H9 (cell line): ENCODE results near the gene HTR3D. TPM values are rescaled to one million over a fixed set of nuclear protein-coding genes. Genes with fewer than 3 reads are reported as not detected.
A peak's percentile ranks its signal among the peaks of the same experiment; 100 is the strongest.

Experiments used
- DNase-seq: peaks from one replicate; pipeline ENCODE4 v3.0.0-alpha.2; 2017
- H2AFZ ChIP-seq: one replicate; pipeline ENCODE4 v1.6.1; 2013; ENCODE audit warnings: mild to moderate bottlenecking, low read length, control low read depth, moderate library complexity
- H2AK5ac ChIP-seq: 2 replicates; pipeline ENCODE4 v1.6.1; 2013; ENCODE audit warnings: low read length, control low read depth, mixed read lengths; ENCODE audit not compliant: insufficient read length
- H2BK120ac ChIP-seq: one replicate; pipeline ENCODE4 v1.6.1; 2013; ENCODE audit warnings: low read depth, mild to moderate bottlenecking, low read length, control low read depth, inconsistent platforms; ENCODE audit not compliant: poor library complexity, severe bottlenecking
- H2BK12ac ChIP-seq: 2 replicates; pipeline ENCODE4 v1.6.1; 2013; ENCODE audit warnings: low read length, control low read depth, mixed read lengths, low read depth; ENCODE audit not compliant: insufficient read length
- H2BK15ac ChIP-seq: 2 replicates; pipeline ENCODE4 v1.6.1; 2013; ENCODE audit warnings: low read depth, low read length, control low read depth
- H2BK20ac ChIP-seq: one replicate; pipeline ENCODE4 v1.6.1; 2013; ENCODE audit warnings: low read depth, mild to moderate bottlenecking, low read length, control low read depth, inconsistent platforms; ENCODE audit not compliant: poor library complexity, severe bottlenecking
- H2BK5ac ChIP-seq: 2 replicates; pipeline ENCODE4 v1.6.1; 2013; ENCODE audit warnings: low read length, control low read depth, mixed read lengths; ENCODE audit not compliant: insufficient read length
- H3K14ac ChIP-seq: 2 replicates; pipeline ENCODE4 v1.6.1; 2013; ENCODE audit warnings: low read length, control low read depth; ENCODE audit not compliant: insufficient read depth
- H3K18ac ChIP-seq: 2 replicates; pipeline ENCODE4 v1.6.1; 2013; ENCODE audit warnings: low read depth, mild to moderate bottlenecking, mixed read lengths, low read length, control low read depth; ENCODE audit not compliant: insufficient read length
- H3K23ac ChIP-seq: 2 replicates; pipeline ENCODE4 v1.6.1; 2013; ENCODE audit warnings: low read length, control low read depth, mixed read lengths, low read depth; ENCODE audit not compliant: insufficient read length
- H3K23me2 ChIP-seq: 2 replicates; pipeline ENCODE4 v1.6.1; 2013; ENCODE audit warnings: low read depth, mild to moderate bottlenecking, mixed read lengths, low read length, control low read depth; ENCODE audit not compliant: insufficient read length, poor library complexity, severe bottlenecking
- H3K27ac ChIP-seq: 2 replicates; pipeline ENCODE4 v1.5.1; 2013; ENCODE audit warnings: low read length, control low read depth, mixed read lengths, low read depth; ENCODE audit not compliant: insufficient read length
- H3K27me3 ChIP-seq: 2 replicates; pipeline ENCODE4 v1.6.1; 2013; ENCODE audit warnings: low read length, control low read depth, inconsistent platforms; ENCODE audit not compliant: insufficient read depth
- H3K4ac ChIP-seq: 2 replicates; pipeline ENCODE4 v1.6.1; 2013; ENCODE audit warnings: low read depth, mild to moderate bottlenecking, control low read depth, inconsistent platforms, low read length, moderate library complexity
- H3K4me1 ChIP-seq: 2 replicates; pipeline ENCODE4 v1.6.1; 2013; ENCODE audit warnings: low read length, control low read depth, inconsistent platforms; ENCODE audit not compliant: insufficient read depth
- H3K4me2 ChIP-seq: 2 replicates; pipeline ENCODE4 v1.6.1; 2013; ENCODE audit warnings: low read length, control low read depth, mixed read lengths; ENCODE audit not compliant: insufficient read length, insufficient read depth
- H3K56ac ChIP-seq: 2 replicates; pipeline ENCODE4 v1.6.1; 2013; ENCODE audit warnings: low read depth, mild to moderate bottlenecking, mixed read lengths, low read length, control low read depth; ENCODE audit not compliant: insufficient read length
- H3K79me1 ChIP-seq: 2 replicates; pipeline ENCODE4 v1.6.1; 2013; ENCODE audit warnings: low read depth, mild to moderate bottlenecking, moderate library complexity, low read length, control low read depth, inconsistent platforms; ENCODE audit not compliant: insufficient read depth, poor library complexity, severe bottlenecking
- H3K79me2 ChIP-seq: 2 replicates; pipeline ENCODE4 v1.6.1; 2013; ENCODE audit warnings: low read length, control low read depth, inconsistent platforms; ENCODE audit not compliant: insufficient read depth
- H3K9ac ChIP-seq: 2 replicates; pipeline ENCODE4 v1.6.1; 2013; ENCODE audit warnings: low read length, control low read depth, mixed read lengths; ENCODE audit not compliant: insufficient read length; ENCODE audit errors: extremely low read depth
- H3K9me3 ChIP-seq: one replicate; pipeline ENCODE4 v1.6.1; 2013; ENCODE audit warnings: low read depth, low read length, inconsistent platforms; ENCODE audit not compliant: control insufficient read depth
- H3T11ph ChIP-seq: one replicate; pipeline ENCODE4 v1.6.1; 2013; ENCODE audit warnings: mild to moderate bottlenecking, low read length, control low read depth, inconsistent platforms
- H4K20me1 ChIP-seq: one replicate; pipeline ENCODE4 v1.6.1; 2013; ENCODE audit not compliant: control insufficient read depth, insufficient read length, insufficient read depth
- H4K5ac ChIP-seq: 2 replicates; pipeline ENCODE4 v1.6.1; 2013; ENCODE audit warnings: low read depth, mild to moderate bottlenecking, mixed read lengths, low read length, control low read depth; ENCODE audit not compliant: insufficient read length
- H4K8ac ChIP-seq: replicated peaks from 2 replicates; pipeline ENCODE4 v1.6.1; 2013; ENCODE audit warnings: low read length, control low read depth, mixed read lengths, low read depth; ENCODE audit not compliant: insufficient read length
- H4K91ac ChIP-seq: 2 replicates; pipeline ENCODE4 v1.6.1; 2013; ENCODE audit warnings: low read depth, mild to moderate bottlenecking, moderate library complexity, mixed read lengths, low read length, control low read depth; ENCODE audit not compliant: insufficient read length
- H3K27ac Mint-ChIP-seq, 3 experiments: 2 replicates in 2 of 3; 3 replicates in 1 of 3; pipeline ENCODE4 v1.8.0; 2020 to 2021; ENCODE audit warnings: mixed read lengths in 3 of 3, mild to moderate bottlenecking in 1 of 3, moderate library complexity in 1 of 3
- H3K27me3 Mint-ChIP-seq: 2 replicates; pipeline ENCODE4 v1.8.0; 2021; ENCODE audit warnings: low read depth, mild to moderate bottlenecking, moderate library complexity, mixed read lengths
- H3K36me3 Mint-ChIP-seq, 3 experiments: 2 replicates in 2 of 3; 3 replicates in 1 of 3; pipeline ENCODE4 v1.8.0; 2020 to 2021; ENCODE audit warnings: low read depth in 3 of 3, mixed read lengths in 3 of 3; ENCODE audit not compliant: insufficient read depth in 1 of 3
- H3K4me1 Mint-ChIP-seq, 2 experiments: 2 replicates each; pipeline ENCODE4 v1.8.0; 2020; ENCODE audit warnings: mixed read lengths in 2 of 2
- H3K4me3 Mint-ChIP-seq, 2 experiments: 2 replicates in 1 of 2; 3 replicates in 1 of 2; pipeline ENCODE4 v1.8.0; 2020 to 2021; ENCODE audit warnings: mild to moderate bottlenecking in 2 of 2, mixed read lengths in 2 of 2, moderate library complexity in 1 of 2
- H3K9me3 Mint-ChIP-seq, 2 experiments: 2 replicates in 1 of 2; 3 replicates in 1 of 2; pipeline ENCODE4 v1.8.0; 2020; ENCODE audit warnings: mild to moderate bottlenecking in 2 of 2, mixed read lengths in 2 of 2, moderate library complexity in 1 of 2
- CTCF ChIP-seq: fragments of 200-600 bp; sonication (generic); conservative IDR thresholded peaks from 3 replicates; pipeline ENCODE4 v1.8.0; 2021; ENCODE audit warnings: antibody characterized with exemption, mild to moderate bottlenecking
- WGBS: extraction: QIAGEN DNeasy Blood & Tissue Kit; methylation state at CpG from one replicate; pipeline ENCODE4 v1.1.7; 2013; ENCODE audit warnings: missing lambda C conversion rate, low lambda C conversion rate, mixed read lengths; ENCODE audit not compliant: insufficient read length; ENCODE audit errors: extremely low coverage; 5-methylcytosine and 5-hydroxymethylcytosine counted together
- total RNA-seq: library from RNA; stranded (reverse); gene quantifications from 2 replicates; pipeline ENCODE4 v1.2.1, GENCODE V29; 2021

HTR3D gene
- total RNA-seq, 1 experiment from 2014 or later, result not detected

- Mint-ChIP-seq H3K9me3 (peaks cover 9% of the 10 kb centered on the region in 2 experiments), H3K36me3 (peaks cover 2 to 7% (median 2%) of the 10 kb centered on the region in 3 experiments; a peak in 4 of 7 replicates), H3K27ac (peak overlapping the region in 1 of 3 experiments; percentile 29; a peak in 1 of 7 replicates), H3K27me3 (0 out of 2 replicates have a peak, but pooled peaks cover 1% of the 10 kb centered on the region), H3K4me1 (peaks cover 5 to 7% of the 10 kb centered on the region in 2 experiments), H3K4me3 (no peak overlapping the region)
- no peaks in the 10 kb centered on the region for H3K79me2 ChIP-seq
- H2AFZ ChIP-seq, result no peak overlapping the region
- H3K4ac ChIP-seq, result no peak overlapping the region
- no peak overlapping the region for H3K23ac ChIP-seq
- no peak overlapping the region for H2BK5ac ChIP-seq
- H3K18ac ChIP-seq, result no peak overlapping the region
- TF ChIP-seq CTCF, result no peak
- no peak overlapping the region for H3T11ph ChIP-seq
- H2BK15ac ChIP-seq, result no peak overlapping the region
- no CpG with 5 or more reads among the region's 4 CpGs for WGBS
- no peaks in the 10 kb centered on the region for H3K9me3 ChIP-seq
- H2AK5ac ChIP-seq, result no peak overlapping the region
- H3K4me2 ChIP-seq, result no peak overlapping the region
- H3K79me1 ChIP-seq, result no peaks in the 10 kb centered on the region
- no peak overlapping the region for H3K27ac ChIP-seq
- H2BK12ac ChIP-seq, result no peak overlapping the region
- no peak overlapping the region for H3K56ac ChIP-seq
- H2BK20ac ChIP-seq, result no peak overlapping the region
- no peaks in the 10 kb centered on the region for H3K4me1 ChIP-seq
- no peaks in the 10 kb centered on the region for H4K20me1 ChIP-seq
- H3K9ac ChIP-seq, result no peak overlapping the region
- no peaks in the 10 kb centered on the region for H3K23me2 ChIP-seq
- H2BK120ac ChIP-seq, result no peak overlapping the region
- no peaks in the 10 kb centered on the region for H3K27me3 ChIP-seq
- H4K91ac ChIP-seq, result no peak overlapping the region
- no peak overlapping the region for H4K8ac ChIP-seq
- no peak overlapping the region for H3K14ac ChIP-seq
- DNase-seq, result no peak
- H4K5ac ChIP-seq, result no peak overlapping the region
Observed at GRCh38 chr3:184073621-184074020, 42.1 kb downstream of the HTR3D start.
